Adrenal gland (tissue), 12 donors: ENCODE data around the gene DAPL1. TPM values are rescaled to one million over a fixed set of nuclear protein-coding genes. Genes with fewer than 3 reads are reported as not detected.

Source experiments
- DNase-seq, 7 donors: peaks; one replicate each; pipeline ENCODE4 v3.0.0-alpha.2; 2019 to 2020
- H3K27ac ChIP-seq, 5 donors: fragments of 200-600 bp; sonication (generic) in 4 of 5; 1 replicate in 3 of 5; 2 replicates in 2 of 5; pipeline versions ENCODE4 v1.5.1 to v1.8.0; 2016 to 2020; ENCODE audit warnings: mild to moderate bottlenecking in 1 of 5
- H3K27me3 ChIP-seq: fragments of 200-600 bp; 2 replicates; pipeline ENCODE4 v1.8.0; 2021
- H3K36me3 ChIP-seq, 2 donors: fragments of 200-600 bp; replicated peaks in 1 of 2; 1 replicate in 1 of 2; 2 replicates in 1 of 2; pipeline versions ENCODE4 v1.5.1 to v1.8.0; 2018 to 2022
- H3K4me1 ChIP-seq, 2 donors: fragments of 200-600 bp; replicated peaks in 1 of 2; 1 replicate in 1 of 2; 2 replicates in 1 of 2; pipeline versions ENCODE4 v1.5.1 to v1.8.0; 2018 to 2021
- H3K4me3 ChIP-seq, 4 donors: fragments of 200-600 bp; sonication (generic) in 3 of 4; one replicate each; pipeline ENCODE4 v1.5.1; 2016 to 2018
- H3K9me3 ChIP-seq, 3 donors: fragments of 200-600 bp; sonication (generic) in 1 of 3; replicated peaks in 1 of 3; 1 replicate in 2 of 3; 2 replicates in 1 of 3; pipeline versions ENCODE4 v1.5.1 to v1.8.0; 2016 to 2021
- POLR2A ChIP-seq, 2 donors: fragments of 450-650 bp; IDR thresholded peaks; one replicate each; pipeline ENCODE4 v1.6.1; 2017; ENCODE audit warnings: antibody characterized with exemption in 2 of 2, mild to moderate bottlenecking in 2 of 2, moderate library complexity in 1 of 2
- WGBS, 4 donors: extraction: QIAGEN DNeasy Blood & Tissue Kit in 2 of 4; methylation state at CpG; one replicate each; pipeline versions ENCODE4 v1.1.5 to v1.1.7; 2013 to 2017; 5-methylcytosine and 5-hydroxymethylcytosine counted together
- intact Hi-C, 2 donors: fragments of 100-400 bp; cut with DNase I; formaldehyde crosslinking; loops; one replicate each; pipeline versions ENCODE4 v1.14.1 to v1.15.0; 2022 to 2023
- polyA plus RNA-seq, 3 donors: library from polyadenylated mRNA; stranded (reverse); fragments of 200-250 nt in 2 of 3; fragments of 350-450 nt in 1 of 3; fragmentation: Illumina TruSeq in 1 of 3; extraction: RNeasy Lipid Tissue Mini Kit (QIAGEN cat#74804) in 1 of 3; gene quantifications; one replicate each; pipeline ENCODE4 v1.2.3, GENCODE V29; 2013 to 2014
- total RNA-seq, 9 donors: library from RNA; depleted of rRNA in 4 of 9; stranded (reverse); fragments of >200 nt in 4 of 9; fragments of 120-200 nt in 1 of 9; fragmentation: NEBNext Ultra II Directional in 1 of 9; extraction: Animal tissue kit (Norgen Biotek cat#: 25700) in 1 of 9; gene quantifications; one replicate each; pipeline versions ENCODE4 v1.1.0 to v1.2.4, GENCODE V29; 2013 to 2023
- TF ChIP-seq, protein P1 (sequence below), 6 experiments: fragments of 450-650 bp in 4 of 6; fragments of 200-600 bp in 2 of 6; sonication (generic) in 1 of 6; IDR thresholded peaks; 1 replicate in 5 of 6; 2 replicates in 1 of 6; pipeline versions ENCODE4 v1.5.1 to v1.8.0; 2016 to 2021; ENCODE audit warnings: antibody characterized with exemption in 6 of 6, mild to moderate bottlenecking in 2 of 6, moderate library complexity in 1 of 6
- donor health status: healthy with polysubstance abuse.
- donor health status: Bipolar disorder and iron deficiency.
- donor health status: DM: yes; HTN: yes; CAD: no.
- donor health status: DM: no; HTN: no; CAD: no.
- donor health status: DM: no; HTN: no; CAD: no.
- donor health status: DM: yes; HTN: yes; CAD: no.

Gene DAPL1
- total and polyA plus RNA-seq, 12 donors, result 0.50 to 177 (median 35.4) TPM

GRCh38 chr2:158828378-158829164 lies 33.5 kb downstream of the DAPL1 start:
- H3K27ac ChIP-seq, result peak overlapping the region in 2 of 5 donors; percentile 23 to 40
- intact Hi-C loops, result no loop called here

DNA sequence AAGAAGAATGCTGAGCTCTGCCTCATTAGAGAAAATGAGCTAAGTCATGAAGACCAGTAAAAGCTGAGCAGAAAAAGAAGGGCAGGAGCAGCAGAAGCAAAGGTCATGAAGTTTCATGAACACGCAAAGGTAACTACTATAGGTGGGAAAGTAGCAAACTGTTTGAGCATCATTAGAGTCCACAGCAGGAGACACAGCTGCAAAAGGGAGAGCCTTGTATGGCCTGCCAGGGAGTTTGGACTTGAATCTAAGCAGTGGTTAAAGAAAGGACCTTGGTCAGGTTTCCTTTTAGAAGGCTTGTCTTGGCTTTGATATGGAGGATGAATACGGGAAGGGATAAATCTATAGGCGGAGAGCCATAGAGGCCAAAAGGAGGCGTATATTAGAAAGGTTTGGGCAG lies 34.0 kb downstream of the DAPL1 start:
- DNase-seq, result no peak
- H3K27me3 ChIP-seq, result no peaks in the 10 kb centered on the region
- intact Hi-C loops, result no loop called here
- 77 to 88% (median 86%) methylated on average over 4 of the region's 4 CpGs for WGBS, 4 donors
- no peak for TF ChIP-seq POLR2A (IDR thresholded peaks at IDR 0.05)
- TF ChIP-seq, protein P1, sequence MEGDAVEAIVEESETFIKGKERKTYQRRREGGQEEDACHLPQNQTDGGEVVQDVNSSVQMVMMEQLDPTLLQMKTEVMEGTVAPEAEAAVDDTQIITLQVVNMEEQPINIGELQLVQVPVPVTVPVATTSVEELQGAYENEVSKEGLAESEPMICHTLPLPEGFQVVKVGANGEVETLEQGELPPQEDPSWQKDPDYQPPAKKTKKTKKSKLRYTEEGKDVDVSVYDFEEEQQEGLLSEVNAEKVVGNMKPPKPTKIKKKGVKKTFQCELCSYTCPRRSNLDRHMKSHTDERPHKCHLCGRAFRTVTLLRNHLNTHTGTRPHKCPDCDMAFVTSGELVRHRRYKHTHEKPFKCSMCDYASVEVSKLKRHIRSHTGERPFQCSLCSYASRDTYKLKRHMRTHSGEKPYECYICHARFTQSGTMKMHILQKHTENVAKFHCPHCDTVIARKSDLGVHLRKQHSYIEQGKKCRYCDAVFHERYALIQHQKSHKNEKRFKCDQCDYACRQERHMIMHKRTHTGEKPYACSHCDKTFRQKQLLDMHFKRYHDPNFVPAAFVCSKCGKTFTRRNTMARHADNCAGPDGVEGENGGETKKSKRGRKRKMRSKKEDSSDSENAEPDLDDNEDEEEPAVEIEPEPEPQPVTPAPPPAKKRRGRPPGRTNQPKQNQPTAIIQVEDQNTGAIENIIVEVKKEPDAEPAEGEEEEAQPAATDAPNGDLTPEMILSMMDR (IDR thresholded peaks at IDR 0.05), result no peak
- peaks cover 7 to 13% of the 10 kb centered on the region in 2 donors for H3K4me1 ChIP-seq
- H3K9me3 ChIP-seq, result no peaks in the 10 kb centered on the region
- H3K36me3 ChIP-seq, result no peaks in the 10 kb centered on the region
- H3K27ac ChIP-seq, result peak overlapping the region in 2 of 5 donors; percentile 23 to 40
- H3K4me3 ChIP-seq, result no peak overlapping the region

More at GRCh38 chr2:158828378-158829164, 33.5 kb downstream of the DAPL1 start:
- DNase-seq, result no peak
- no peaks in the 10 kb centered on the region for H3K27me3 ChIP-seq
- no peak overlapping the region for H3K4me3 ChIP-seq
- H3K9me3 ChIP-seq, result no peaks in the 10 kb centered on the region
- no peak for TF ChIP-seq POLR2A (IDR thresholded peaks at IDR 0.05)
- TF ChIP-seq, protein P1 (IDR thresholded peaks at IDR 0.05), result no peak
- 40 to 42% (median 42%) methylated on average over 4 of the region's 4 CpGs for WGBS, 4 donors
- H3K36me3 ChIP-seq, result no peaks in the 10 kb centered on the region
- peaks cover 7 to 13% of the 10 kb centered on the region in 2 donors for H3K4me1 ChIP-seq

- Histone ChIP-seq H3K4me1 (peaks cover 7 to 13% of the 10 kb centered on the region in 2 donors), H3K4me3 (no peak overlapping the region), H3K9me3 (no peaks in the 10 kb centered on the region), H3K27me3 (no peaks in the 10 kb centered on the region), H3K36me3 (no peaks in the 10 kb centered on the region), H3K27ac (no peak overlapping the region)
- 82 to 88% (median 85%) methylated on average over 4 of the region's 4 CpGs for WGBS, 4 donors
- DNase-seq, result no peak
- intact Hi-C loops, result no loop called here
- TF ChIP-seq, protein P1 (IDR thresholded peaks at IDR 0.05), result no peak
- no peak for TF ChIP-seq POLR2A (IDR thresholded peaks at IDR 0.05)
Observed at GRCh38 chr2:158830201-158830600, 35.1 kb downstream of the DAPL1 start.

GRCh38 chr2:158835431-158835830 lies 40.3 kb downstream of the DAPL1 start:
- Histone ChIP-seq H3K4me1 (no peaks in the 10 kb centered on the region), H3K4me3 (no peak overlapping the region), H3K27ac (no peak overlapping the region), H3K9me3 (no peaks in the 10 kb centered on the region), H3K27me3 (no peaks in the 10 kb centered on the region), H3K36me3 (no peaks in the 10 kb centered on the region)
- WGBS, 4 donors, result 61 to 85% (median 73%) methylated on average over 3 of the region's 3 CpGs
- TF ChIP-seq, protein P1 (IDR thresholded peaks at IDR 0.05), result no peak
- TF ChIP-seq POLR2A (IDR thresholded peaks at IDR 0.05), result no peak
- DNase-seq, result no peak
- intact Hi-C loops, result no loop called here
